NCI-H146 (cell line): ENCODE data around the gene ANKRD40CL.

ENCODE experiments used
- DNase-seq: peaks from one replicate; lab custom pipeline; 2025; lab: John Stamatoyannopoulos, UW

ANKRD40CL gene

GRCh38 chr17:50787106-50787505 lies 19.8 kb upstream of the ANKRD40CL start:
- DNase-seq, result no peak

DNA sequence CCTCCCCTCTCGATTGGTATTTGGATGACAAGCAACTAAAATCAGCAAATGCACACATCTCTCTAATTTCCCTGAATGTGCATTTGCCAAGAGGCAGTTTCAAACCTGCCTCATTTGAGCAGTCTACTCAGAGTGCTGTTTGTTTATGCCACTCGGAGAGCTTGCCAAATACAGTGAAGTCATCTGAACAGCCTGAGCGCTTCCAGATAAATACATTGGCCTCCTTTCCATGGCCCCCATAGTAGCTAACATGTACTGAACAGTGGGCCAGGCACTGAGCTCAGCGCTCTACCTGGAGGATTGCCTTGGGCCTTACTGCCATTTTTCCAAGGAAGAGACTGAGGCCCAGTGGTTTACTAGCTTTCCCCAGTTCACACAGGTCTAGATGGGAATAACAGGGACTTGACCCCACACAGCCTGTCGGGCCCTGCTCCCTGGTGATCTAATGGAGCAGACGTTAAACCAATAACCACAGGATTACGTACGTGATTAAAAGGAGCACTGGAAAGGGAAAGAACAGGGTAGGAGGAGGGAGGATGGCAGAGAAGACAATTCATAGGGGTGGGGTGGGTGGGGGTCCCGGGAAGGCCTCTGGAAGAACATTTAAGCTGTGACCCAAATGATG lies 18.7 kb upstream of the ANKRD40CL start:
- DNase-seq, result no peak

GRCh38 chr17:50785126-50785525 lies 17.8 kb upstream of the ANKRD40CL start:
- DNase-seq, result no peak

DNA sequence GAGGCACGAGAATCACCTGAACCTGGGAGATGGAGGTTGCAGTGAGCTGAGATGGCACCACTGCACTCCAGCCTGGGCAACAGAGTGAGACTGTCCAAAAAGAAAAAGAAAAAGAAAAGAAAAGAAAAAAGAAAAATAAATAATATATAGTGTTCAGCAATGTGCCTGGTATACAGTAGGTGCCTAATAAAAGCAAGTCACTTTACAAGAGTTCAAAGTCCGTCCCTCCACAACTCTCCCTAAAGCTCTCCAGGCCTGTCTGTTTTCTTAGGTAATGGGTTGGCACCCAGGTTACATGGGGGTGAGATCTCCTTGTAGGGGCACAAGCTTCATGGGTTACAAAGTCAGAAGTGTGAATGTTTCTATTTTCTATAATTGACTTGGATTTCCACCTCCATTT lies 16.6 kb upstream of the ANKRD40CL start:
- DNase-seq, result no peak

GRCh38 chr17:50783193-50783660 lies 15.9 kb upstream of the ANKRD40CL start:
- DNase-seq, result peak; percentile 81

DNA sequence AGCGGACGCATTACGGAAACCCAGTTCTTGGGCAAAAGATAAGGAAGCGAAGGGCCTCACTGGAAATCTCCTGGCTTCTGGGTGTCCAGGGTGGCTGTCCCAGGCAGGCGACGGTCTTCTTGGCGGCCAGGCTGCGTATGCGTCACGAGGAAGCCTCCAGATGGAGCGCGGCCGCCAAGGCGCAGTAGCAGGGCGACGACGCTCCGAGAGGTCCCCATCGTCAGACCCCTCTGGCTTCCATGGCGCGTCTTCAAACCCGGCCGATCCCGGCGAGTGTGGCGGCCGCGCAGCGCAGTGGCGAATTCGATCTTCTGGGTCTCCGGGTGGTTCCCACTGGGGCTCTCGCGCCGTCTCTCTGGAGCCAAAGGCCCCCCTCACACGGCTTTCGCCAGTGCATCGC lies 13.8 kb upstream of the ANKRD40CL start:
- no peak for DNase-seq

- no peak for DNase-seq
Measured at GRCh38 chr17:50779747-50780353, 12.5 kb upstream of the ANKRD40CL start.

- DNase-seq, result no peak
Measured at GRCh38 chr17:50778988-50779387, 11.7 kb upstream of the ANKRD40CL start.

DNA sequence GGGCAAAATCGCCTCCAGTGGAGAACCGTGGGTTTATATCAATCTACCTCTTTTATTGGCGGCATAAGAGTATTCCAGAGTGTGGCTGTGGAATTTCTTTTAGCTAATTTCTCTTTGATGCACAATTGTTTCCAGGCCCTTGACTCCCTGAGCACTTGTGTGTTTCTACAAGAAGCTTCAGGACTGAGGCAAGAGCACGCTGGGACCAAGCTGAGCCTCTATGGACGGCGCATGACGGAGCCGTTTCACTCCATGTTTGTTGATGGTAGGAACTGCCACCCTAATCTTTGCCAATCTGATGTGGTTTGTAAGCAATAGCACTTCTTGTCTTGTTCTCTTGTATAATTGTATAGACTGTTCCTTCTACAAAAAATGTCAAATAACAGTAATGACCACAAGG lies 11.2 kb upstream of the ANKRD40CL start:
- no peak for DNase-seq

DNA sequence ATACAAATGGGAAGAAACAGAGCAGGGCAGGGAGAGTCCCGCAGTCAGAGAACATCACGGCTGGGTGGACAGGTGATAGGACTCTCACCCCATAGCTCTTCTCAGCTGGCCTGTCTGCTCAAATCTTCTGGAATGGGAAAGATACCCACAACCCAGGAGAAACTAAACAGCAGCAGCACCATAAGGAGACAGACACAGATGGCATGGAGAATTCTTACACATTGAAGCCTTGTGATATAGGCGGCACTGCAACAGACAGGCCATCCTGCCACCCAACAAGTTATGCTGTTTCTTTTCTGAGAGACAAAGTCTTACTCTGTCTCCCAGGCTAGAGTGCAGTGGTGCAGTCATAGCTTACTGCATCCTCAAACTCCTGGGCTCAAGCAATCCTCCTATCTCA lies 8.6 kb upstream of the ANKRD40CL start:
- DNase-seq, result no peak

- no peak for DNase-seq
Measured at GRCh38 chr17:50774225-50774803, 7.0 kb upstream of the ANKRD40CL start.

DNA sequence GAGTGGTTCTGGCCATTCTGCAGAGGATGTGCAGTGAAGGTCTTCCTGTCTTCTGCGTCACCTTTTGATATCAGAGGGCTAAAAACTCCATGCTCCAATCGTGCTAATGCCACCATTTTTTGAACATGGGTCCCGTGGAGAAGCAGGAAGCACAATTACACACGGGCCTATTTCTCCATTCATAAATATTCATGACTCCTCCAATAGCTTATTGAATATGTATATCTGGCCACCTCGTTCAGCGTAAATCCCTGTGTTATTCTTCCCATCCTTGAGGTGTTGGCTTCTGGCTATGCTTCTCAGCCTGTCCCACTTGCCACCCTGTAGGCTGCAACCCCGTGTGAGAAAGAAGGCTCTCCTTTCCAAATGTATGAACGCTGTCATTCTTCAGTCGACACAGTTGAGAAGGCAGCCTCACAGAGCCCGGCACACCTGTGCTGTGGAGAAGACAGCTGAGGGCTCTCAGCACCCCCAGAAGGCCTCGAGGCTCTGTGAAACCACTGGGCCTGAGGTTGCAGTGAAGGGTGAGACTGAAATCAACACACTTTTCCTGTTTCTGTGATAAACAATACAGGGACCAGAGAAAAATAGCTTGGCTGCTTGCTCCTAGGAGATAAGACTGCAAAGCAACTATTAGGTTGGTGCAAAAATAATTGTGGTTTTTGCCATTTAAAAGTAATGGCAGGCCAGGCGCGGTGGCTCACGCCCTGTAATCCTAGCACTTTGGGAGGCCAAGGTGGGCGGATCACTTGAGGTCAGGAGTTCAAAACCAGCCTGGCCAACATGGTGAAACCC lies 4.9 kb upstream of the ANKRD40CL start:
- DNase-seq, result no peak

- no peak for DNase-seq
Measured at GRCh38 chr17:50770346-50770745, 3.0 kb upstream of the ANKRD40CL start.

DNA sequence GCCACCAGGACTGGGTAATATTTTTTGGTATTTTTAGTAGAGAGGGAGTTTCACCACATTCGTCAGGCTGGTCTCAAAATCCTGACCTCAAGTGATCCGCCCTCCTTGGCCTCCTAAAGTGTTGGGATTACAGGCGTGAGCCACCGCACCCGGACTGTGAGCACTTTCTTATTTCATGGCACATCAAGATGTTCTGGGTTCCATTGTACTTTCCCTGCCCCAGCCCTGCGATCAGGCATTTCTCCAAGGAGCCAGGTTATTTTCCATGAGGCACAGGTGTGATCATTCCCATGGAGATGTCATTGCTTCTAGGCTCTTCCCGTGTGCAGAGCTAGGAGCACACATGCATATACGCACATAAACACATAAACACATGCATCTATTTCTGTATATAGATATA lies 2.6 kb upstream of the ANKRD40CL start:
- DNase-seq, result no peak

GRCh38 chr17:50768346-50768761 lies 1.0 kb upstream of the ANKRD40CL start:
- peak; percentile 11 for DNase-seq

DNA sequence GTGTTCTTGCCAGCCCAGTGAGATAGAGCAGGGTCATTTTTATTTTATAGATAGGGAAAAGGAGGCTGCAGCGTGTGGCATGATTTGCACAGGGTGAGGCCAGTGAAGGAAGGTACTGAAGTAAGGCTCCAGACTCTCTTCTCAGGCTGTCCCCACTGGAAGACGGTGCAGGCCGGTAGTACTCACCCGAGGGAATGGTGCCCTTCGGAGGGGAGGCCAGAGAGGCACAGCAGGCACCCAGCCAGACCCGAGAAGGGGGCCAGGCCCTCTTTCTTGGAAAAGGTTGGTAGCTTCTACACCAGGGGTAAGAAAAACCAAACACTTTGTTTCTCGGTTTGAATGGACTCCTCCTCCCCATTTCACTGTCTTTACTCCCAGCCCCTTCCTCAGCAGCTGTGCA lies 288 bp downstream of the ANKRD40CL start:
- no peak for DNase-seq

DNA sequence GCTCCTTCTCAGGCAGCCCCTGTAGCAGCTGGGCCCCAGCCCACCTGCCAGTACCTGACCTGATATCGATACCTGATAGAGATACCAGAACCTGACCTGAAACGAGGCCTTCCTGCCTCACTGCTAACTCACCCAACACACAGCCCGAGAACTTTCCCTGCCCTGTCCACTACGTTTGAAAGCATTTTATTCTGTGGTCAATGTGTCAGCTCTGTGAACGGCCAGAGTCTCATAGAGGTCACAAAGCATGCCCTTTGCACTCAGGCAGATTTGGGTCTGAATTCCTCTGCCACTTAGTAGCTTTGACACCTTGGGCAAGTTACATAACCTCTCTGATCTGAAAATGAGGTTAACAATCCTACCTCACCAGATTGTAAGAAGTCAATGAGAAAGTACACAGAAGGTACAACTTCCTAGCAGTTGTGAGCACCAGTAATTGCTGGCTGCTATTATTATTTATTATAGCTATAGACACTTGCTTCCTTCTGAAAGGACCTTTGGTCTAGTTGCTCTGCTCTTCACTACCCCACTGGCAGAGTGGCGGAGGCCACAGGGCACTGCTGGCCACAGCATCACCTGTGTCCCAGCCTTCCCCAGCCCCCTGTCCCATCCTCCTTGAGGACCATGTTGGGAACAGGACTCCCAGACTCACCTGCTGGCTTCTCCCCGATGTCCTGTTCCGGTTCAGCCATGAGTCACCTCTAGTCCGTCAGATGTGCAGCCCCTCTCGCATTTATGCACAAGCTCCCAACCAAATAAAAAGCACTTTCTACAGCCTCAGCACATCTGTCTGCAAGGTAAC lies 895 bp downstream of the ANKRD40CL start:
- no peak for DNase-seq

- DNase-seq, result no peak
Measured at GRCh38 chr17:50765454-50766221, 1.7 kb downstream of the ANKRD40CL start.

GRCh38 chr17:50764734-50765149 lies 2.6 kb downstream of the ANKRD40CL start:
- DNase-seq, result no peak

- peak; percentile 35 for DNase-seq
Measured at GRCh38 chr17:50763716-50764475, 3.4 kb downstream of the ANKRD40CL start.
